Measurements from ENCODE around the gene FHIT.

The FHIT gene

GRCh38 chr3:59777667-59778077 lies 1473.6 kb downstream of the FHIT start:
- TF ChIP-seq CTCF (IDR thresholded peaks at IDR 0.05): no peak
- Histone ChIP-seq H3K27me3 (no peaks in the 10 kb centered on the region), H3K27ac (no peak overlapping the region), H3K4me3 (ENCODE audit: low read depth in 1 of 2, low read length in 1 of 2) (no peak overlapping the region), H3K4me1 (ENCODE audit: control insufficient read depth in 1 of 2, insufficient read depth in 1 of 2, low read depth in 1 of 2, low read length in 1 of 2) (peaks cover 1 to 3% of the 10 kb centered on the region in 2 experiments), H3K9me3 (no peaks in the 10 kb centered on the region), H3K36me3 (no peaks in the 10 kb centered on the region)

GRCh38 chr3:59777066-59777465 lies 1474.2 kb downstream of the FHIT start:
- no peaks in the 10 kb centered on the region for H3K27me3 ChIP-seq
- H3K9me3 ChIP-seq: no peaks in the 10 kb centered on the region
- H3K27ac ChIP-seq: no peak overlapping the region
- H3K4me1 ChIP-seq (ENCODE audit: control insufficient read depth in 1 of 2, insufficient read depth in 1 of 2, low read depth in 1 of 2, low read length in 1 of 2): peaks cover 7 to 9% of the 10 kb centered on the region in 2 experiments
- H3K36me3 ChIP-seq: no peaks in the 10 kb centered on the region
- no peak overlapping the region for H3K4me3 ChIP-seq (ENCODE audit: low read depth in 1 of 2, low read length in 1 of 2)
- TF ChIP-seq CTCF (IDR thresholded peaks at IDR 0.05): no peak

- H3K9me3 ChIP-seq: no peaks in the 10 kb centered on the region
- H3K27ac ChIP-seq: no peak overlapping the region
- H3K27me3 ChIP-seq: no peaks in the 10 kb centered on the region
- peaks cover 7 to 9% of the 10 kb centered on the region in 2 experiments for H3K4me1 ChIP-seq (ENCODE audit: control insufficient read depth in 1 of 2, insufficient read depth in 1 of 2, low read depth in 1 of 2, low read length in 1 of 2)
- no peak overlapping the region for H3K4me3 ChIP-seq (ENCODE audit: low read depth in 1 of 2, low read length in 1 of 2)
- no peak for TF ChIP-seq CTCF (IDR thresholded peaks at IDR 0.05)
- no peaks in the 10 kb centered on the region for H3K36me3 ChIP-seq
These were observed 1475.4 kb downstream of the FHIT start for GRCh38 chr3:59775761-59776325.

GRCh38 chr3:59775106-59775505 lies 1476.1 kb downstream of the FHIT start:
- Histone ChIP-seq H3K36me3 (no peaks in the 10 kb centered on the region), H3K9me3 (no peaks in the 10 kb centered on the region), H3K4me3 (ENCODE audit: low read depth in 1 of 2, low read length in 1 of 2) (no peak overlapping the region), H3K27ac (no peak overlapping the region), H3K27me3 (no peaks in the 10 kb centered on the region), H3K4me1 (ENCODE audit: control insufficient read depth in 1 of 2, insufficient read depth in 1 of 2, low read depth in 1 of 2, low read length in 1 of 2) (peaks cover 7 to 9% of the 10 kb centered on the region in 2 experiments)
- no peak for TF ChIP-seq CTCF (IDR thresholded peaks at IDR 0.05)

GRCh38 chr3:59774634-59775033 lies 1476.6 kb downstream of the FHIT start:
- TF ChIP-seq CTCF (IDR thresholded peaks at IDR 0.05): no peak
- Histone ChIP-seq H3K9me3 (no peaks in the 10 kb centered on the region), H3K27me3 (no peaks in the 10 kb centered on the region), H3K4me1 (ENCODE audit: control insufficient read depth in 1 of 2, insufficient read depth in 1 of 2, low read depth in 1 of 2, low read length in 1 of 2) (peaks cover 7 to 9% of the 10 kb centered on the region in 2 experiments), H3K27ac (no peak overlapping the region), H3K36me3 (no peaks in the 10 kb centered on the region), H3K4me3 (ENCODE audit: low read depth in 1 of 2, low read length in 1 of 2) (no peak overlapping the region)

Measured in neutrophil (primary cell).